HG02981 (cell line): ENCODE results near the gene VPS41.

Experiments used
- ATAC-seq: cut with Tn5 transposase; IDR thresholded peaks from one replicate; pipeline ENCODE4 v1.9.1; 2021; ENCODE audit warnings: mild to moderate bottlenecking, moderate library complexity; ENCODE audit not compliant: unreplicated experiment

The VPS41 gene

DNA sequence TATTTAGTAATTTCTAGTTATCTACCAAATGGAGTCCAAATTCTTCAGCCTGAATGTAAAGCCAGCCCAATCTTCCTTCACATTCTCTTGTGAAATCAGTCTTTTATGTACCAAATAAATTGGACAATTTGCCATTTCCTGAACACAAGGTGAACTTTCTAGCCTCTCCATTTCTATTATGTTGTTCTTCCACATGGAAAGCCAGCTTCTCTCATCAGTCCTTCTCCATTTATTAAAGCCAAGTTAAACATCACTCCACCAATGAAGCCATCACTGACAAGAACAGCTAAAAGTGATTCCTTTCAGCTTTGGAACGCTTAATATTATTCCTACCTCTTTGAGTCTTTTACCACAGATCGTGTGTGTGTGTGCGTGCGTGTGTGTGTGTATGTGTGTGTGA, 88.4 kb downstream of the VPS41 start:
- ATAC-seq, result no peak

GRCh38 chr7:38819463-38819862, 89.5 kb downstream of the VPS41 start:
- no peak for ATAC-seq

GRCh38 chr7:38817526-38817925, 91.5 kb downstream of the VPS41 start:
- ATAC-seq, result no peak

- no peak for ATAC-seq
These were observed 95.2 kb downstream of the VPS41 start for GRCh38 chr7:38813768-38814167.

DNA sequence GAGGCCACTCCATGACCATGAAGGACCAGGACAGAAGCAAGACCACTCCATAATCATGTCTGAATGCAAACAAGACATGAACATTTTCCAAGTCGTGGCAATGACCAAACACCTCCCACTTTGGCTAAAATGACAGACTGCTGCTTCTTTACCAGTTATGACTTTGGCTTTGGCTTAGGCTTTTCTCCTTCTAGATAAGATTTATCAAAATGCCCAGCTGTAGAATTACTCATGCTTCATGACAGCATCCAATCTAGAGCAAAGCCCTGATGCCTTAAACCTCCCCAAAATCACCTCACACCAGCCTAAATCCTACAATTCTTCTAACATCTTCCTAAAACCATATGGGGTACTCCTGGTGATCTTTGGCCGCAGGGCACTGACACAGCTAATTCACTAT, 102.1 kb downstream of the VPS41 start:
- ATAC-seq, result no peak

- no peak for ATAC-seq
These were observed 107.2 kb downstream of the VPS41 start for GRCh38 chr7:38801786-38802185.

- ATAC-seq, result no peak
These were observed 110.3 kb downstream of the VPS41 start for GRCh38 chr7:38798552-38799267.

DNA sequence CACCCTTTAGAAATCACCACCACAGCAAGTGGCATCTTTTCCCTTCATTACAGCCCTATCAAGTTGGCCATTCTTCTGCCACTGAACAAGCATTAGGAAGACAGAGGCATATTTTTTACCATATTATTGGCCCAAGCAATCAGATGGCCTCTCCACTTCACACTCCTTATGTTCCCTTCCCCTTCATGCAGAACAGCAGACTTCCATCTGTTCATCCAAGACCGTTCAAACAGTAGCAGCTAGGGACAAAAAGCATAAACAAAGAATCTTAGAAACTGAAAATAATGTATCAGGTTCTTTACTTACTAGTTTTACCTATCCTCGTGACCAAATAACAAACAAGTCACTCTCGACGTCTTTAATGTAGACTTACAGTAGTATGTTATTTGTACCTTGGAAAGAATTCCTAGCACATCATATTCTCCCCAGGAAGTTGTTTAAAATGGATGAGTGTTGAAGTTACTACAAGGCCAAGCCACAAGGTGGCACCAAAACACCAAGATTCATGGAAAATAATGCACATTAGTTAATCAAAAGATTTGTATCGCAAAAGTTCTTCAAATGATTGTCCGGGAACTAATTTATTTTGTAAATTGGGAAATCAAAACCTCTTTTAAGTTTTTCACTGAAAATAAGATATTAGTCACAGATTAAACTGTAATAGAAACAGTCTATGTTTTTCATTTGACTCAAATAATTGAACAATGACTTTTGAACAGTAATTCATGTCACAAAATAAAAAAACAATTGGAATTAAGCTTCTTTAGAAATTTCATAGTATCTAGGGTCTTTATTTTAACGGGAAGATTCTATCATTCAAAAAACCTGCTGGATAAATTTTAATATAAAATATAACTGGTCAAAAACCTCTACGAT, 112.1 kb downstream of the VPS41 start:
- no peak for ATAC-seq

DNA sequence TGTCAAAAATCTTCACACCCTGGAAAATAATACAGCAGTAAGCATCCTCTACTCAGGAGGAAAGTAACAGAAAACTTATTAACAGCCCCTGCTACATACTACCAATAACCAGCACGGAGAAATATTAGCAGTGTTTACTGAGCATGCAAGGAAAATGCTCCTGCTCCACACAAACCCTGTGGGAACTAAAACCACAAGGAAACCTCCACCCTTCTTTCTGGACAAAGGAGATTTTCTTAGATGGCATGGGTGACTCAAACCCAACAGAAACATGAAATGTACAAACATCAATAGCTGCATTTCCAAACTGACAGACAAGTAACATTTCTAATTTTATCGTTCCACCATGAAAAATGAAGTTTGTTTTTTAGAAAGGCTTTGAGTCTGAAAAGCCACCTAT, 113.4 kb downstream of the VPS41 start:
- no peak for ATAC-seq

GRCh38 chr7:38781991-38782390, 127.0 kb downstream of the VPS41 start:
- no peak for ATAC-seq

DNA sequence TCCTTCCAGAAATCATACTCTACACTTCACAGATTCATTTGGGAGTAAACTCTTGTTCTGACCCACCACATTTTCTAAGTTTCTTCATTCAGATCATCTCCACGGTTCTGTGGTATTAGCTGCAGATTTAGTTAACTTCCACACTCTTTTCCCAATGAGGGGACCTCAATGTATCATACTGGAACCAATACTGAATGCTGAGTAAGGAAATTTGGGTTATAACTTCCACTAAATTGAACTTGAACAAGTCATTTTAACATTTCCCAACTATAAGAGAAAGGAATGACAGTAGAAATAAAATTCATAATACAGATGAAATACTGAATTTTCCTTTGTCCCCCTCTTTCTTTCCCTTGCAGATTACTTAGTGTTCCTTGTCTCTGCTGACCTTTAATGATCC, 131.4 kb downstream of the VPS41 start:
- no peak for ATAC-seq

DNA sequence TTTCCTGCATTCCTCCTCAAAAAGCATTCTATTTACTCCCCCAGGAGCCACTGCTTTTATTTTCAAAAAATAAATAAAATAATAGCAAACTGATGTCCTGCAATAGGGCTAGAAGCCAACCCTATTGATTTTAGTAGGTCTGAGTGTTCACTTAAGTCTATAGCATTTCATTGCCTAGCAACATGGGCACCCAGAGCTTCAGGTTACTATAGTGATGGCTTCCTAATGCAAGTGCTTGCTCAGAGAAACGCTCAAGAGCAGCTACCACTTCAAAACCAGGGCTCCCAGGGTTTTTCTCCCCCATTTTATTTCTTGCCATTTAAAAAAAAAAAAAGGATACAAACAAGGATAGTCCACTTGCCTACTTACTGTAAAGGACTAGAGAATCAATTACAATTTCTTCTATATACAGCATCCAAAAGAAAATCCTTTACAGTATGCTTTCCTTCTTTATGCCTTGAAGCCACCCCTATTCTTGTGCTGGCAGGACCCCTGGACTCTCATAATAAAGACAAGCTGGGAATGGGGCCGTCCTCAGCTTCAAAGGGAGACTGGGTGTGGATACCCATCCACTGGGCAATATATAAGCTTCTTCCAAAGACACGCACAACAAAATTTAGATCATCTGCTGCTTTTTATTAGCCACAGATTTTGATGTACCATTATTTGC, 133.3 kb downstream of the VPS41 start:
- no peak for ATAC-seq

GRCh38 chr7:38773430-38773829, 135.6 kb downstream of the VPS41 start:
- no peak for ATAC-seq

- ATAC-seq, result no peak
These were observed 148.8 kb downstream of the VPS41 start for GRCh38 chr7:38760226-38760625.

DNA sequence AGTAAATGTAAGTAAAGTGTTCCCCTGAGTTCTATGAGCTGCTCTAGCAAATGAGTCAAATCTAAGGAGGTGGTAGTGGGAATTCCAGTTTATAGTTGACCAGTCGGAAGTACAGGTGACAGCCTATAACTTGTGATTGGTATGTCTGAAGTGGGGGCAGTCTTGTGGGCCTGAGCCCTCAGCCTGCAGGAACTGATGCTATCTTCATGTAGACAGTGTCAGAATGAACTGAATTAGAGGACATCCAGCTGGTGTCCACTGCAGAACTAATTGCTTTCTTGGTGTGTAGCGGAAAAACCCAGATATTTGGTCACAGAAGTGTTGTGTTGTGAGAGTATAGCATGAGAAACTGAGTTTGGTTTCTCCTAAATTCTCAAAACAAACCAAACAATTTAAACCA, 150.0 kb downstream of the VPS41 start:
- no peak for ATAC-seq

DNA sequence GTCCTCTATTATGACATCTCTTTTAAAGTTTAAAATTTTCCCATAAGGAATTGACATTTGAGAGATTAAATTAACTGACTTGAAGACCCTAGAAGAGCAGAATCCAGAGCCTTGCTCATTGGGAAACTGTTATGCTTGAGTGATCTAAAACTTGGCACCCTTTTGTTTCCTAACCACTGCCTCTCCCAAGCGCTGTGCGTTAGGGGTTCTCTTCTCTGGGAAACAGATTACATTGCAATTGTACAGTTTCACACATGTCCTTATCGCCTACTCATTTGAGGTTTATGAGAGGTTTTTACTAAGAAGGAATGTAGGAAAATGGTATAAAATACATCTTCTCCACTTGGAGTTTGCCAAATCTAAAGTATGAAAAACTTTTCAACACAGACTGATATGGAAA, 151.1 kb downstream of the VPS41 start:
- no peak for ATAC-seq

- ATAC-seq, result no peak
These were observed 152.5 kb downstream of the VPS41 start for GRCh38 chr7:38756521-38756920.

GRCh38 chr7:38753347-38753746, 155.6 kb downstream of the VPS41 start:
- no peak for ATAC-seq

DNA sequence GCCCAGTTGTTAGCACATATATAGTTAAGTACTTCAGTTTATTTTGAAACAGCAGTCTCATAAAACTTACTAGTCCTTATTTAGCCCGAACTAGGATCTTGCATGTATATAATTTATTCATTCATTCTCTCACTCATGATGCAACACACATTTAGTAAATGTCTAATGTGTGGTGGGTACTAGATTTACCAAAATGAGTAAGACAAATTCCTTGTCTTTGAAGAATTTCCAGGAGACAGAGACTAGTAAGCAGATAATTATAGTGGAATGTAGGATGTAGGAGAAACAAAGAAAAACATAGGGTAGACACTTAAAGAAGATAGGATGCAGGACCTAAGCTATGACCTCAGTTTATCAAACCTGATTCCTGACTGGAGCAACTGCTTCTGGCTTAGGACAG, 157.6 kb downstream of the VPS41 start:
- ATAC-seq, result no peak

DNA sequence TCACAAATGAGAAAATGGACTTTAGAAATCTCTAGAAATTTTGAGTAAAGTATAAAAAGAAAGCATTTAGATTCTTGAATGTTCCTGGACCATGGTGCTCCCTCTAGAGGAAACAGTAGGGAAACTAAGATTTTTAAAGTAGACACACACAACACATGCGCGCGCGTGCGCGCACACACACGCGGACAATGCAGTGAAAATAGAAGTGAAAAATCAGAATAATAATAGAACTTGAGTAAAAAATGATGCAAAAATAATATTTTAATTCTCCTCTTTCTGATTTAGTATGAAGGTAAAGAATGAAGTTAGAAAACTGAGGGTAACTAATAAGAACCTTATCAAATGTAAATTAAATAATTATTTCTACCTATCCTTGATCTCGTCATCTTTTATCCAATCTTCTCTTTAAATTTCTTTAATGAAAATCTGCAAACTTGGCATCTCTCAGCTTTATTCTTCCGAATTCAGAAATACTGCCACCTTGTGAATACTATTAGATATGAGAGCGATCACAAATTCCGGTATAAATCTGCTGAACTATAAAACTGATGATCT, 160.9 kb downstream of the VPS41 start:
- no peak for ATAC-seq

- no peak for ATAC-seq
These were observed 162.6 kb downstream of the VPS41 start for GRCh38 chr7:38746438-38746837.
